WERI-Rb-1 (cell line): ENCODE measurements around the gene OR10G3.

Experiments
- DNase-seq: peaks from one replicate; pipeline ENCODE4 v3.0.0-alpha.2; 2020
- H3K27ac ChIP-seq: fragments of 250-450 bp; sonication (Bioruptor Pico); 2 replicates; pipeline ENCODE4 v1.5.1; 2020; ENCODE audit warnings: mild to moderate bottlenecking, moderate library complexity
- H3K27me3 ChIP-seq: fragments of 250-450 bp; sonication (Bioruptor Pico); 2 replicates; pipeline ENCODE4 v1.5.1; 2021; ENCODE audit warnings: mild to moderate bottlenecking, low read depth, moderate library complexity; ENCODE audit not compliant: insufficient read depth, severe bottlenecking
- H3K36me3 ChIP-seq: fragments of 250-450 bp; sonication (Bioruptor Pico); 2 replicates; pipeline ENCODE4 v1.5.1; 2020; ENCODE audit warnings: mild to moderate bottlenecking, moderate library complexity
- H3K4me3 ChIP-seq: 2 replicates; pipeline ENCODE4 v1.5.1; 2011; ENCODE audit warnings: low read depth, mild to moderate bottlenecking, control low read depth, low read length
- H3K9me3 ChIP-seq: fragments of 250-450 bp; sonication (Bioruptor Pico); 2 replicates; pipeline ENCODE4 v1.5.1; 2021; ENCODE audit warnings: mild to moderate bottlenecking, moderate library complexity; ENCODE audit not compliant: severe bottlenecking
- CTCF ChIP-seq: IDR thresholded peaks from 2 replicates; pipeline ENCODE4 v1.5.1; 2011; ENCODE audit warnings: low read depth, mild to moderate bottlenecking, control low read depth, inconsistent platforms, low read length

OR10G3 gene

GRCh38 chr14:21589317-21589716 is 9.4 kb upstream of the OR10G3 start:
- DNase-seq: no peak
- H3K9me3 ChIP-seq: peaks cover 12% of the 10 kb centered on the region
- no peak for TF ChIP-seq CTCF
- H3K36me3 ChIP-seq: no peaks in the 10 kb centered on the region
- H3K4me3 ChIP-seq: no peak overlapping the region
- H3K27me3 ChIP-seq: peaks cover 74% of the 10 kb centered on the region
- H3K27ac ChIP-seq: no peak overlapping the region

- Histone ChIP-seq H3K27me3 (peaks cover 63% of the 10 kb centered on the region), H3K4me3 (no peak overlapping the region), H3K27ac (no peak overlapping the region), H3K9me3 (peaks cover 11% of the 10 kb centered on the region), H3K36me3 (no peaks in the 10 kb centered on the region)
- no peak for DNase-seq
- no peak for TF ChIP-seq CTCF
These were observed 4.2 kb downstream of the OR10G3 start for GRCh38 chr14:21575661-21576060.

DNA sequence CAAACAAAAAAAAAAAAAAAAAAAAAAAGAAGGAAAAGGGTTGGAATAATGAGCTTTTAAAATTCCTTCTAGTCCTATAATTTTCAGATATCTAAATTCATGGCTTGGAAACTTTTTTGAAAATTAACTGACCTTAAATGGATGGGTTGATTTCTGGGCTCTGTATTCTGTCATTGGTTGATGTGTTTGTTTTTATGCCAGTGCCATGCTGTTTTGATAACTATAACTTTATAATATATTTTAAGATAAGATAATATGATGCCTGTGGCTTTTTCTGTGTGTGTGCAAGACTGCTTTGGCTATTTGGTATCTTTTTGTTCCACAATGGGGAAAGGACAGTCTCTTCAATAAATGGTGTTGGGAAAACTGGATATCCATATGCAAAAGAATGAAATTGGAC is 7.3 kb downstream of the OR10G3 start:
- Histone ChIP-seq H3K36me3 (no peaks in the 10 kb centered on the region), H3K27me3 (peaks cover 36% of the 10 kb centered on the region), H3K9me3 (peaks cover 11% of the 10 kb centered on the region), H3K4me3 (no peak overlapping the region), H3K27ac (no peak overlapping the region)
- no peak for DNase-seq
- TF ChIP-seq CTCF: no peak

DNA sequence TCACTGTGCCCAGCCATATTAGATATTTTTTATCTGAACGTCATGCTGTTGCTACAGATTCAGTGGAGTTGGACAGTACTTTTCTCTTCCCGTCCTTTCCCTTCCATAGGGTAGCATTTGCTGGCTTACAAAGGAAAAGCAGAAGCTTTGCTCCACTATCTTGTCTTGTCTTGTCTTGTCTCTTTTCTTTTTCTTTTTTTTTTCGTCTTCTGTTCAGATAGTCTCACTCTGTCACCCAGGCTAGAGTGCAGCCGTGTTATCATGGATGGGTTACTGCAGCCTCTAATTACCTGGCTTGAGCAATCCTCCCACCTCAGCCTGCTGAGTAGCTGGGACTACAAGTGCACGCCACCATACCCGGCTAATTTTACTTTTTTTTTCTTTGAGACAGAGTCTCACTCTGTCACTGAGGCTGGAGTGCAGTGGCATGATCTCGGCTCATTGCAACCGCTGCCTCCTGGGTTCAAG is 21.1 kb downstream of the OR10G3 start:
- no peak overlapping the region for H3K27ac ChIP-seq
- no peak for TF ChIP-seq CTCF
- no peaks in the 10 kb centered on the region for H3K27me3 ChIP-seq
- H3K36me3 ChIP-seq: no peaks in the 10 kb centered on the region
- DNase-seq: no peak
- H3K9me3 ChIP-seq: no peaks in the 10 kb centered on the region
- H3K4me3 ChIP-seq: no peak overlapping the region

- Histone ChIP-seq H3K27me3 (no peaks in the 10 kb centered on the region), H3K36me3 (no peaks in the 10 kb centered on the region), H3K4me3 (peak overlapping the region; percentile 42), H3K9me3 (no peaks in the 10 kb centered on the region), H3K27ac (no peak overlapping the region; the same call in 1 of the 2 replicates)
- peak; percentile 75 for DNase-seq
- TF ChIP-seq CTCF: peak; percentile 27; the same call in 1 of the 2 replicates
These were observed 22.6 kb downstream of the OR10G3 start for GRCh38 chr14:21557084-21557901.
